Measurements from ENCODE around the gene DNAH7. TPM values are rescaled to one million over a fixed set of nuclear protein-coding genes. Genes with fewer than 3 reads are reported as not detected.

DNAH7 gene
- total and polyA plus RNA-seq, 9 of the 15 experiments (the other 6 are each of a cell fraction or from before 2014, with no cell fraction given) = 0.03 to 0.42 (median 0.18) TPM

DNA sequence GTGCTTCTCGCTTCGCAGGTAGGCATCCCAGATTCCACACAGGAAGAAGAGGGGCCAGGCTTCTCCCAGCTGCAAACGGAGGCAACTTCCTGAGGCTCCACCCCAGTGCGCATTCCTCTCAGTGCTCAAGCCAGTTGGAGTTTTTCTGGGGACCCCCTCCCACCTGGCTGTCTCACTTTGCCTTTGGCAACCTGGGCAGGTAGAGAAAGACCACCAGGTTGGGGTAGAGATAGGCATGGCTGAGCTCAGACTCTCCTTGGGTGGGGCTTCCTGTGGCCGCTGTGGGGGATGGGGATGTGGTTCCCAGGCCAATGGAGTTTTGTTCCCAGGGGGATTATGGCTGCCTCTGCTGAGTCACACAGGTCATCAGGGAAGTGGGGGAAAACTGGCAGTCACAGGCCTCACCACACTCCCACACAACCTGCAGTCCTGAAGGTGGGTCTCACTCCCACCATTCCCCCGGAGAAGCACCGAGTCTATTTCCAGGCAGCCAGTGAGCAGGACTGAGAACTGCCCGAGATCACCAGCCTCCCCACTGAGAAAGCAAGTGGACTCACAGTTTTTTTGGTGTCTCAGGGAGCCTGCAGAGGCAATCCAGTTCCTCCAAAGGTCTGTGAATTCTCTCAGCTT, 373.5 kb downstream of the DNAH7 start:
- Histone ChIP-seq H3K9ac (ENCODE audit: insufficient read depth in 1 of 2, low read depth in 2 of 2, low read length in 2 of 2) (peak overlapping the region; percentile 17 to 84; a peak in 3 of 4 replicates), H3K27ac (ENCODE audit: extremely low read depth, low read depth, low read length) (peak overlapping the region; percentile 62; the same call in 2 of the 3 replicates), H3K27me3 (ENCODE audit: control insufficient read depth in 2 of 2, insufficient read depth in 2 of 2, low read length in 2 of 2) (no peaks in the 10 kb centered on the region), H3K9me1 (ENCODE audit: control insufficient read depth, insufficient read depth, low read length) (no peaks in the 10 kb centered on the region), H3K4me3 (no peak overlapping the region), H3K79me2 (ENCODE audit: control insufficient read depth, insufficient read depth, low read length) (peaks cover 47% of the 10 kb centered on the region), H4K20me1 (replicated peaks; ENCODE audit: control insufficient read depth, insufficient read depth, low read length) (no peaks in the 10 kb centered on the region), H3K4me1 (replicated peaks in 1 of 2; ENCODE audit: control insufficient read depth in 2 of 2, insufficient read depth in 2 of 2, low read length in 2 of 2) (peaks cover 0 to 6% of the 10 kb centered on the region in 2 experiments; a peak in 3 of 5 replicates), H3K36me3 (ENCODE audit: control insufficient read depth, insufficient read depth, low read length) (no peaks in the 10 kb centered on the region), H2AFZ (ENCODE audit: low read depth, low read length) (peak overlapping the region; percentile 63; the same call in 1 of the 2 replicates), H3K4me2 (ENCODE audit: insufficient read depth, low read length) (0 out of 2 replicates have a peak overlapping the region, but pooled peaks have one; percentile 29), H3K9me3 (replicated peaks; ENCODE audit: control insufficient read depth, insufficient read depth, low read depth, low read length) (peaks cover 3% of the 10 kb centered on the region; the same call in 1 of the 2 replicates)
- BruUV-seq (replicated peaks) = no TSS peak
- FAIRE-seq = no peak
- POLR2A ChIA-PET = no interaction called here
- 31% methylated on average over 6 of the region's 8 CpGs for WGBS (ENCODE audit: insufficient coverage, low coverage, missing lambda C conversion rate)
- DNase-seq (ENCODE audit: extremely low read depth in 1 of 4, low spot score in 3 of 4) = peak in 3 of 4 experiments; percentile 6 to 41 (median 14)
- CTCF ChIA-PET (ENCODE audit: low intra/inter-chr PET ratio) = no interaction called here
- intact Hi-C loops (cut with micrococcal nuclease) (no loop called here), in situ Hi-C loops (cut with MboI) (no loop called here)
- peak; percentile 82 for ATAC-seq
- TF ChIP-seq SAP30 (IDR thresholded peaks at IDR 0.05; ENCODE audit: borderline replicate concordance, insufficient read depth, low read depth, low read length, poor library complexity, severe bottlenecking) (no peak), BMI1 (IDR thresholded peaks at IDR 0.05; ENCODE audit: low read length) (no peak), RBM15 (IDR thresholded peaks at IDR 0.05; ENCODE audit: insufficient read depth, low read length) (no peak), TAF15 (IDR thresholded peaks at IDR 0.05; ENCODE audit: low read depth, low read length) (no peak), ZNF134 (CRISPR knock-in tag; conservative IDR thresholded peaks at IDR 0.05) (no peak), HMGN3 (IDR thresholded peaks at IDR 0.05; ENCODE audit: borderline replicate concordance, extremely low read depth, insufficient read length, low read depth, low read length) (no peak), ZFP30 (CRISPR knock-in tag; IDR thresholded peaks at IDR 0.05; ENCODE audit: borderline replicate concordance) (no peak), HSF4 (CRISPR knock-in tag; IDR thresholded peaks at IDR 0.05; ENCODE audit: borderline replicate concordance) (no peak), ZNF354B (CRISPR knock-in tag; IDR thresholded peaks at IDR 0.05) (no peak), ZNF197 (CRISPR knock-in tag; IDR thresholded peaks at IDR 0.05; ENCODE audit: low read depth) (no peak)
- TF ChIP-seq, protein P1, sequence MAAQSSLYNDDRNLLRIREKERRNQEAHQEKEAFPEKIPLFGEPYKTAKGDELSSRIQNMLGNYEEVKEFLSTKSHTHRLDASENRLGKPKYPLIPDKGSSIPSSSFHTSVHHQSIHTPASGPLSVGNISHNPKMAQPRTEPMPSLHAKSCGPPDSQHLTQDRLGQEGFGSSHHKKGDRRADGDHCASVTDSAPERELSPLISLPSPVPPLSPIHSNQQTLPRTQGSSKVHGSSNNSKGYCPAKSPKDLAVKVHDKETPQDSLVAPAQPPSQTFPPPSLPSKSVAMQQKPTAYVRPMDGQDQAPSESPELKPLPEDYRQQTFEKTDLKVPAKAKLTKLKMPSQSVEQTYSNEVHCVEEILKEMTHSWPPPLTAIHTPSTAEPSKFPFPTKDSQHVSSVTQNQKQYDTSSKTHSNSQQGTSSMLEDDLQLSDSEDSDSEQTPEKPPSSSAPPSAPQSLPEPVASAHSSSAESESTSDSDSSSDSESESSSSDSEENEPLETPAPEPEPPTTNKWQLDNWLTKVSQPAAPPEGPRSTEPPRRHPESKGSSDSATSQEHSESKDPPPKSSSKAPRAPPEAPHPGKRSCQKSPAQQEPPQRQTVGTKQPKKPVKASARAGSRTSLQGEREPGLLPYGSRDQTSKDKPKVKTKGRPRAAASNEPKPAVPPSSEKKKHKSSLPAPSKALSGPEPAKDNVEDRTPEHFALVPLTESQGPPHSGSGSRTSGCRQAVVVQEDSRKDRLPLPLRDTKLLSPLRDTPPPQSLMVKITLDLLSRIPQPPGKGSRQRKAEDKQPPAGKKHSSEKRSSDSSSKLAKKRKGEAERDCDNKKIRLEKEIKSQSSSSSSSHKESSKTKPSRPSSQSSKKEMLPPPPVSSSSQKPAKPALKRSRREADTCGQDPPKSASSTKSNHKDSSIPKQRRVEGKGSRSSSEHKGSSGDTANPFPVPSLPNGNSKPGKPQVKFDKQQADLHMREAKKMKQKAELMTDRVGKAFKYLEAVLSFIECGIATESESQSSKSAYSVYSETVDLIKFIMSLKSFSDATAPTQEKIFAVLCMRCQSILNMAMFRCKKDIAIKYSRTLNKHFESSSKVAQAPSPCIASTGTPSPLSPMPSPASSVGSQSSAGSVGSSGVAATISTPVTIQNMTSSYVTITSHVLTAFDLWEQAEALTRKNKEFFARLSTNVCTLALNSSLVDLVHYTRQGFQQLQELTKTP (IDR thresholded peaks at IDR 0.05; ENCODE audit: low read depth in 1 of 2, partially characterized antibody in 2 of 2) = no peak
- TF ChIP-seq, protein P2, sequence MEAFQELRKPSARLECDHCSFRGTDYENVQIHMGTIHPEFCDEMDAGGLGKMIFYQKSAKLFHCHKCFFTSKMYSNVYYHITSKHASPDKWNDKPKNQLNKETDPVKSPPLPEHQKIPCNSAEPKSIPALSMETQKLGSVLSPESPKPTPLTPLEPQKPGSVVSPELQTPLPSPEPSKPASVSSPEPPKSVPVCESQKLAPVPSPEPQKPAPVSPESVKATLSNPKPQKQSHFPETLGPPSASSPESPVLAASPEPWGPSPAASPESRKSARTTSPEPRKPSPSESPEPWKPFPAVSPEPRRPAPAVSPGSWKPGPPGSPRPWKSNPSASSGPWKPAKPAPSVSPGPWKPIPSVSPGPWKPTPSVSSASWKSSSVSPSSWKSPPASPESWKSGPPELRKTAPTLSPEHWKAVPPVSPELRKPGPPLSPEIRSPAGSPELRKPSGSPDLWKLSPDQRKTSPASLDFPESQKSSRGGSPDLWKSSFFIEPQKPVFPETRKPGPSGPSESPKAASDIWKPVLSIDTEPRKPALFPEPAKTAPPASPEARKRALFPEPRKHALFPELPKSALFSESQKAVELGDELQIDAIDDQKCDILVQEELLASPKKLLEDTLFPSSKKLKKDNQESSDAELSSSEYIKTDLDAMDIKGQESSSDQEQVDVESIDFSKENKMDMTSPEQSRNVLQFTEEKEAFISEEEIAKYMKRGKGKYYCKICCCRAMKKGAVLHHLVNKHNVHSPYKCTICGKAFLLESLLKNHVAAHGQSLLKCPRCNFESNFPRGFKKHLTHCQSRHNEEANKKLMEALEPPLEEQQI (IDR thresholded peaks at IDR 0.05) = 0 out of 2 replicates have a peak, but pooled peaks have one; percentile 0
- TF ChIP-seq, protein P3, sequence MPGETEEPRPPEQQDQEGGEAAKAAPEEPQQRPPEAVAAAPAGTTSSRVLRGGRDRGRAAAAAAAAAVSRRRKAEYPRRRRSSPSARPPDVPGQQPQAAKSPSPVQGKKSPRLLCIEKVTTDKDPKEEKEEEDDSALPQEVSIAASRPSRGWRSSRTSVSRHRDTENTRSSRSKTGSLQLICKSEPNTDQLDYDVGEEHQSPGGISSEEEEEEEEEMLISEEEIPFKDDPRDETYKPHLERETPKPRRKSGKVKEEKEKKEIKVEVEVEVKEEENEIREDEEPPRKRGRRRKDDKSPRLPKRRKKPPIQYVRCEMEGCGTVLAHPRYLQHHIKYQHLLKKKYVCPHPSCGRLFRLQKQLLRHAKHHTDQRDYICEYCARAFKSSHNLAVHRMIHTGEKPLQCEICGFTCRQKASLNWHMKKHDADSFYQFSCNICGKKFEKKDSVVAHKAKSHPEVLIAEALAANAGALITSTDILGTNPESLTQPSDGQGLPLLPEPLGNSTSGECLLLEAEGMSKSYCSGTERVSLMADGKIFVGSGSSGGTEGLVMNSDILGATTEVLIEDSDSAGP (CRISPR knock-in tag; IDR thresholded peaks at IDR 0.05) = no peak

Data from K562 (cell line).